Transverse colon (tissue), 4 donors: ENCODE results near the gene HAPSTR1. TPM values are rescaled to one million over a fixed set of nuclear protein-coding genes. Genes with fewer than 3 reads are reported as not detected.

ENCODE experiments used
- DNase-seq: peaks from one replicate; pipeline ENCODE4 v3.0.0-alpha.2; 2019
- H3K27ac ChIP-seq, 4 donors: fragments of 200-600 bp; sonication (generic); 2 replicates each; pipeline ENCODE4 v1.5.1; 2016 to 2018; ENCODE audit warnings: inconsistent platforms in 4 of 4
- H3K27me3 ChIP-seq: fragments of 200-600 bp; sonication (generic); 2 replicates; pipeline ENCODE4 v1.5.1; 2017; ENCODE audit warnings: inconsistent platforms
- H3K36me3 ChIP-seq, 4 donors: fragments of 200-600 bp; sonication (generic); 2 replicates each; pipeline ENCODE4 v1.5.1; 2017 to 2019; ENCODE audit warnings: inconsistent platforms in 4 of 4
- H3K4me1 ChIP-seq, 4 donors: fragments of 200-600 bp; sonication (generic); 2 replicates each; pipeline ENCODE4 v1.5.1; 2017 to 2020; ENCODE audit warnings: inconsistent platforms in 4 of 4
- H3K4me3 ChIP-seq, 4 donors: fragments of 200-600 bp; sonication (generic); 1 replicate in 1 of 4; 2 replicates in 3 of 4; pipeline versions ENCODE4 v1.5.1 to v1.6.1; 2017 to 2019; ENCODE audit warnings: inconsistent platforms in 4 of 4
- H3K9me3 ChIP-seq, 2 donors: fragments of 200-600 bp; sonication (generic); 2 replicates each; pipeline ENCODE4 v1.5.1; 2017 to 2019; ENCODE audit warnings: inconsistent platforms in 2 of 2
- CTCF ChIP-seq, 5 experiments: fragments of 200-600 bp in 3 of 5; fragments of 450-650 bp in 2 of 5; sonication (generic) in 3 of 5; IDR thresholded peaks; 1 replicate in 2 of 5; 2 replicates in 3 of 5; pipeline ENCODE4 v1.5.1; 2016 to 2017; ENCODE audit warnings: antibody characterized with exemption in 5 of 5, inconsistent platforms in 3 of 5, mild to moderate bottlenecking in 2 of 5, moderate library complexity in 1 of 5
- EP300 ChIP-seq: sonication (generic); formaldehyde crosslinking; IDR thresholded peaks from one replicate; pipeline ENCODE4 v1.6.1; 2017; ENCODE audit warnings: antibody characterized with exemption, low read depth
- POLR2A ChIP-seq: fragments of 450-650 bp; IDR thresholded peaks from one replicate; pipeline ENCODE4 v1.6.1; 2016; ENCODE audit warnings: antibody characterized with exemption, mild to moderate bottlenecking, moderate library complexity
- POLR2AphosphoS5 ChIP-seq, 3 donors: sonication (generic); formaldehyde crosslinking; IDR thresholded peaks; one replicate each; pipeline ENCODE4 v1.6.1; 2016; ENCODE audit warnings: antibody characterized with exemption in 3 of 3
- WGBS, 2 donors: methylation state at CpG; one replicate each; pipeline ENCODE4 v1.1.5; 2018; ENCODE audit warnings: low coverage in 1 of 2; 5-methylcytosine and 5-hydroxymethylcytosine counted together
- in situ Hi-C, 4 donors: fragments of 200-750 bp; cut with MboI; loops; one replicate each; pipeline versions ENCODE4 v1.15.0 to v1.15.1; 2017; ENCODE audit warnings: low sequenced_read_pairs in 3 of 4, low pct_ligation_motif_present in 1 of 4, low pct_unique_long_range_greater_than_20kb in 1 of 4
- intact Hi-C: fragments of 100-400 bp; cut with DNase I; formaldehyde crosslinking; loops from one replicate; pipeline ENCODE4 v1.15.1; 2023; ENCODE audit warnings: low total_unique reads
- total RNA-seq, 4 donors: library from RNA; depleted of rRNA; stranded (reverse); fragments of >200 nt; gene quantifications; one replicate each; pipeline ENCODE4 v1.1.0, GENCODE V29; 2016

HAPSTR1 gene
- total RNA-seq, 4 donors from 2014 or later: 41.4 to 68.5 (median 58.4) TPM

- H3K4me3 ChIP-seq: no peak overlapping the region
- H3K36me3 ChIP-seq: peaks cover 0 to 13% (median 0%) of the 10 kb centered on the region in 4 donors
- DNase-seq: no peak
- no peak for TF ChIP-seq EP300
- TF ChIP-seq POLR2A: no peak
- TF ChIP-seq POLR2AphosphoS5 (IDR thresholded peaks at IDR 0.05): no peak
- no peak for TF ChIP-seq CTCF (IDR thresholded peaks at IDR 0.05)
- H3K4me1 ChIP-seq: peaks cover 17 to 63% (median 40%) of the 10 kb centered on the region in 4 donors
- no peaks in the 10 kb centered on the region for H3K9me3 ChIP-seq
- H3K27ac ChIP-seq: no peak overlapping the region
- WGBS, 2 donors: 72 to 73% methylated on average over 4 to 5 of the region's 5 CpGs
- in situ Hi-C loops (no loop called here), intact Hi-C loops (no loop called here)
- H3K27me3 ChIP-seq: no peaks in the 10 kb centered on the region
These were observed 22.7 kb downstream of the HAPSTR1 start for GRCh38 chr16:9114112-9114511.

GRCh38 chr16:9114842-9115241 is 23.4 kb downstream of the HAPSTR1 start:
- 90 to 94% methylated on average over 3 of the region's 3 CpGs for WGBS, 2 donors
- intact Hi-C loops (no loop called here), in situ Hi-C loops (no loop called here)
- DNase-seq: no peak
- H3K4me1 ChIP-seq: peaks cover 17 to 61% (median 33%) of the 10 kb centered on the region in 4 donors
- peaks cover 0 to 13% (median 0%) of the 10 kb centered on the region in 4 donors for H3K36me3 ChIP-seq
- H3K9me3 ChIP-seq: no peaks in the 10 kb centered on the region
- H3K27me3 ChIP-seq: no peaks in the 10 kb centered on the region
- TF ChIP-seq EP300 (no peak), CTCF (IDR thresholded peaks at IDR 0.05) (no peak), POLR2A (no peak), POLR2AphosphoS5 (IDR thresholded peaks at IDR 0.05) (no peak)
- no peak overlapping the region for H3K4me3 ChIP-seq
- H3K27ac ChIP-seq: no peak overlapping the region

GRCh38 chr16:9115277-9115676 is 23.8 kb downstream of the HAPSTR1 start:
- 88 to 93% methylated on average over 3 of the region's 3 CpGs for WGBS, 2 donors
- no peaks in the 10 kb centered on the region for H3K27me3 ChIP-seq
- DNase-seq: no peak
- H3K4me3 ChIP-seq: no peak overlapping the region
- no peaks in the 10 kb centered on the region for H3K9me3 ChIP-seq
- H3K4me1 ChIP-seq: peaks cover 17 to 60% (median 31%) of the 10 kb centered on the region in 4 donors
- no peak overlapping the region for H3K27ac ChIP-seq
- intact Hi-C loops (no loop called here), in situ Hi-C loops (no loop called here)
- H3K36me3 ChIP-seq: peaks cover 0 to 13% (median 0%) of the 10 kb centered on the region in 4 donors
- TF ChIP-seq EP300: no peak
- TF ChIP-seq POLR2AphosphoS5 (IDR thresholded peaks at IDR 0.05): no peak
- no peak for TF ChIP-seq CTCF (IDR thresholded peaks at IDR 0.05)
- no peak for TF ChIP-seq POLR2A

- Histone ChIP-seq H3K27ac (no peak overlapping the region), H3K36me3 (peaks cover 0 to 13% (median 0%) of the 10 kb centered on the region in 4 donors), H3K27me3 (no peaks in the 10 kb centered on the region), H3K4me3 (no peak overlapping the region), H3K9me3 (no peaks in the 10 kb centered on the region), H3K4me1 (peaks cover 17 to 53% (median 22%) of the 10 kb centered on the region in 4 donors)
- 93 to 100% methylated on average over 2 of the region's 2 CpGs for WGBS, 2 donors
- no peak for DNase-seq
- intact Hi-C loops: no loop called here
- TF ChIP-seq EP300 (no peak), POLR2A (no peak), POLR2AphosphoS5 (IDR thresholded peaks at IDR 0.05) (no peak), CTCF (IDR thresholded peaks at IDR 0.05) (no peak)
- in situ Hi-C loops: no loop called here
These were observed 24.7 kb downstream of the HAPSTR1 start for GRCh38 chr16:9116141-9116540.
